Fibroblast of skin of scalp (primary cell): ENCODE measurements around the gene DIAPH3.
A peak's percentile ranks its signal among the peaks of the same experiment; 100 is the strongest.

ENCODE experiments used
- DNase-seq: peaks from one replicate; pipeline ENCODE4 v3.0.0-alpha.2; 2013

The DIAPH3 gene

GRCh38 chr13:60155978-60156377 is 7.8 kb downstream of the DIAPH3 start:
- peak; percentile 23 for DNase-seq

GRCh38 chr13:60152904-60153303 is 10.8 kb downstream of the DIAPH3 start:
- DNase-seq = no peak

- DNase-seq = no peak
Measured at GRCh38 chr13:60152114-60152513, 11.6 kb downstream of the DIAPH3 start.

DNA sequence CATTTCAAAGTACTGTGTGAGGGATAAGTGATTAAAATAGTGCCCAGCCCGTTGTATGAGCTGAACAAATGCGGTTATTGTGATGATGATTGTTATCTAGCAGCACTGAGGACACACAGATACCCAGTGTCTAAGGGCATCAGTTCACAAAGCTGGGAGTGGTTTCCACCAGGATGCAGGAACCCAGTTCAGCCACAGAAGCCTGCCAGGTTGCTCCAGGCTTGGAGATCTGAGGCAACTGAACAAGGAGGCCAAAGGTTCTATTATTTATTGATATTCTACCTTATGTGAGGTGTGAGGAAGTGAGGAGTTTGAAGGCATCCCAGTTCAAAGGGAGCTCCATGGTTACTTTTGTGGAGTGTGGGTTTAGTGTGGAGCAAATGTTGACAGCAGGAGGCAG is 13.2 kb downstream of the DIAPH3 start:
- no peak for DNase-seq

DNA sequence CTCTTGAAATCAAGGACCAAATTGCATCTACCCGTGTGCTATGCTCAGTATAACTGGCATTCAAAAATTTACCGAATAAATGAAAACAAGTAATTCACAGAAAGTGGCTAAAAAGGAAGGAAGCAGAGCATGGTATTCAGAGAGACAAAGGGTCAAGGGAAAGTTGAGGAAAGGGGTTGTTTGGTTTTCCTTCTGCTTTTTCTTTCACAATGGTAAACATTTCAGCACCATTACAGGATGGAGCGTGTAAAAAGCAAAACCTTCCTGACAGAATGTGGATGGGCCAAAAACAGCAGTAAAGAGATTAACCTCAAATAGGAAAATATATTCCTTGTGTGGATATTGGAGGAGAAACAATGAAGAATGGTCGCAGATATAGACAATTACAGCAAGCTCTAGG is 14.8 kb downstream of the DIAPH3 start:
- no peak for DNase-seq

GRCh38 chr13:60147361-60147760 is 16.4 kb downstream of the DIAPH3 start:
- DNase-seq = no peak

- DNase-seq = peak; percentile 66
Measured at GRCh38 chr13:60146471-60146870, 17.3 kb downstream of the DIAPH3 start.

- no peak for DNase-seq
Measured at GRCh38 chr13:60143775-60144174, 20.0 kb downstream of the DIAPH3 start.

- peak; percentile 66 for DNase-seq
Measured at GRCh38 chr13:60139272-60139671, 24.5 kb downstream of the DIAPH3 start.

- no peak for DNase-seq
Measured at GRCh38 chr13:60138674-60139073, 25.1 kb downstream of the DIAPH3 start.

DNA sequence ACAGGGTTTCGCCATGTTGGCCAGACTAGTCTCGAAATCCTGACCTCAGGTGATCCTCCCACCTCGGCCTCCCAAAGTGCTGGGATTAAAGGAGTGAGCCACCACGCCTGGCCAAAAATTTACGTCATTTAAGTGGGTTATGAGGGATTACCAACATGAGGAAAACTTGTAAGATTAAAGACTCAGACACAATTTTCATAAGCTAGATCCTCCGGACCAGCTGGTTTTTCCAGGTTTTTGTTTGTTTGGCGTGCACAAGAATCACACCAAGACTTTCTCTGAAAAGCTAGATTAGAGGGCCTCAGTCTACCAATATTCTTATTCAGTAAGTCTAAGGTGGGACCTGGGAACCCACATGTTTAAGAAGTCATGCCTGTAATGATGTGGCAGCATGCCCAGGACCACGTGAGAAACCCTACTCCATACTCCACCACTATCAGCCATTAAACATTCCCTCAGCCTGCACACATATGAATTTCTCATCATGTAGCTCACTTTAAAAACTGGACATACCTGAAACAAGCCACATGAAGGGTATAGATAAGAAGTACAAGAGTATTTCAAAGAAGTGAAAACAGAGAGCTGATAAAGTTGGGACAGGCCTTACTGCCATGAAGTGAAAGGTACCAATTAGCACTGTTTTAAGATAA is 25.7 kb downstream of the DIAPH3 start:
- no peak for DNase-seq

- no peak for DNase-seq
Measured at GRCh38 chr13:60135344-60135743, 28.4 kb downstream of the DIAPH3 start.

DNA sequence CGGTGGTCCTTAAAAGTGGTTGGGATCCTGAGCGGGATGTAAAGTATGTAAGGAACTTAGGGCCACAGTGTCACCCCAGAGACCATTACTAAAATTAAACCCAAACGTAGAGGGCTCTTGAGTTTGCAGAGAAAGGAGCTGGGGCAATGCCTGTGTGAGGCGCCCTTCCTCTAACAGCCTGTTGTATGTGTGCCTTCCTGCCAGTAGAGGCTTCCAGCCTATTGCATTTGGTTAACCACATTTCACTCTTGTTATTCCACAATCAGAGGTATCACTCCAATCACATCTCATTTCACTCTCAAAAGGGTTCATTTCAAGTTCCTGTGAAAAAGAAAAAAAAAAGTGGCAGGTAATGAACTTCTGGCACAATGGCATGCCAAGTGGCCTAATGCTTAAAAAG is 29.4 kb downstream of the DIAPH3 start:
- DNase-seq = peak; percentile 8

- no peak for DNase-seq
Measured at GRCh38 chr13:60121337-60121687, 42.4 kb downstream of the DIAPH3 start.

GRCh38 chr13:60120617-60121336 is 43.0 kb downstream of the DIAPH3 start:
- DNase-seq = no peak

- peak; percentile 23 for DNase-seq
Measured at GRCh38 chr13:60118696-60119400, 44.9 kb downstream of the DIAPH3 start.

- DNase-seq = no peak
Measured at GRCh38 chr13:60114499-60115028, 49.2 kb downstream of the DIAPH3 start.

- DNase-seq = peak; percentile 72
Measured at GRCh38 chr13:60112771-60113170, 51.0 kb downstream of the DIAPH3 start.

DNA sequence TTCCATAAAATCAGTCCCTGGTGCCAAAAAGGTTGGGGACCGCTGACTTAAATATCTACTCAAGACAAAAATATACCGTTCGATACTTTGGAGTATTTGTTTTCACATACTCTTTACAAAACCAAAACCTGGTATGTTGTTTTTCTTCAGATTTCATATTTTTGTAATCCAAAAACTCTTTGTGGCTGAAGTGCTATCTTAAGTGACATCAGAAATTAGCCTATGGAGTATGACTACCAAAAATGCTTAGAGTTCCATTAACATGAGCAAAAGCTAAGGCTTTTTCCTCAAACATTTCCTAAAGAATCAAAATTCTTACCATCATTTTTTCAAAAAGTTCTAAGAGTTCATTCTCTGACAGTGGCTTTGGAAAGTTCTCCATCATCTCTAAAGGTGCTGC is 52.0 kb downstream of the DIAPH3 start:
- peak; percentile 83 for DNase-seq

DNA sequence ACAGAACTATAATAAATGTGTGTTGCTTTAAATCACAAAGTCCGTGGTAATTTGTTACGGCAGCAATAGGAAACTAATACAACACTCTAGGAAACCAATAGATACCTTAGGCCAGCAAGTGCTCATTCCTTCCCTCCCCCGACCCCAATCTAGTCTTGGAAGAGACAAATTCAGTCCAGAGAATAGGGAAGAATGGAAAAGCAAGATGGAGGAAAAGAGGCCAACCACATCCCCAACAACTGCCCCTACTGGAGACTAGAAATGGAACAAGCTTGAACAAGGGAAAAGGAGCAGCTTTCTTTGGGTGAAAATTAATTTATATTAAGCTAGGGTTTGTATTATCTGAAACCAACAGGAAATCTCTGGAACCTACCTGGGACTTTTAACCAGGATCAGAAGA is 54.4 kb downstream of the DIAPH3 start:
- DNase-seq = no peak

DNA sequence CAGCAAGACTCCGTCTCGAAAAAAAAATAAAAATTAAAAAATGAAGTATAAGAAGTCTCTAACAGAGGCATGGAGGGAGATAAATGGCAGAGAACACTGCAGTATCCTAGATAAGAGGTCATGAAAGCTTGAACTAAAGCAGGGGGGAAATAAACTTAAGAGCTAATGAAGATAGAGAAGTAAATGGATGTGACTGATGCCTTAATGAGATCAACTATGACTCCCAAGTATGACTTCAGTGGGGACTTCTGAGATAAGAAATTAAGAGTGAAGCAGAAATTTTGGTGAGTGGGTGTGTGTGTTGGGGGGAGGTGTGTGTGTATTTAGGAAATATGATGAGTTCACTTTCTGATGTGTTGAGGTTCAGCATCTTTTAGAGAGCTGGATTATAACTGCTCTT is 55.1 kb downstream of the DIAPH3 start:
- no peak for DNase-seq

DNA sequence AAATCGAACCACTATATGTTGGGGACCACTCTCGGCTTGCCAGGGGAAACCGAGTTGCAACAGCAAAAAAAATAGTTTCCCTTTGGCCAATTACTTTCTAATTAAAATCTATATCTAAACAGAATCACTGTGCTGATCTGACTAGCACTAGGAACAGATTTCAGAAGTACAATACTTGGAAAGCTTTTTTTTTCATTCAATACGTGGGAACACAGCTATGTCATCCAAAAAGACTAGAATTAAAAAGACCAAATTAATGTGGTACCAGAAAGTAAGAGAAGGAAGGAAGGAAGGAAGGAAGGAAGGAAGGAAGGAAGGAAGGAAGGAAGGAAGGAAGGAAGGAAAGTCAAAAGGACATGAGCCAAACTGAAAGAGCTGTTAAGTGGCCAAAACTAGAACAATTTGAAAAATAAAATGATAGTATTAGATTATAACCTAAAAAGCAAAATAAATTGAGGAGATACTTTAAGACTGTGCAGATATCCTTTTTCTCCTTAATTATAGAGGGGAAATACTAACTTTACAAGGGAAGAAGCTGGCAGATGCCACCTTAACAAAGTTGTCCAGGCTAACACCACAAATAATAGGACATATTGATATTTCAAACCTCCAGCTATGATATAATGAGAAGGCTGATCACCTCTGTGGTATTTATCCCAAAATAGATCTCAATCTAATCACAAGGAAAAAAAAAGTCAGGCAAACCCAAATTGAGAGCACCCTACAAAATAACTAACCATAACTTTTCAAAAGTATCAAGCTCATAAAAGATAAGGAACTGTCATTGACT is 63.9 kb downstream of the DIAPH3 start:
- no peak for DNase-seq

DNA sequence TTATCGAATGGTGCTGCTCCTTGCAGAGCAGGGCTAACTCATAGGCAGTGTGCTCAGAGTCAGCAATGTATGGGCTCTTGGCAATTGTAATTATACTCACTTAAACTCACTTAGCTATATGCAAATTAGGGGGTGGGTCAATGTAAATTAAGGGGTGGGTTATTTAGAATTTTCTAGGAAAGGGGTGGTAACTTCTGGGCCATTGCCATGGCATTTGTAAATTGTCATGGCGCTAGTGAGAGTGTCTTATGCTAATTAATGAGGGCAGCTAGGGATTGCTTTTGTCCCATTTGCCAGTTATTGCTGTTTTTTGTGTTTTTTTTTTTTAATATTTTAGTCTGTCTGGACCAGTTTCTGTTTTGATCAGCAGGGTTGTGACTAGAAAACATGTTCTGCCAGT is 68.4 kb downstream of the DIAPH3 start:
- DNase-seq = no peak
